GM18868 (cell line): Measurements from ENCODE around the gene TUSC2.
"Not testable (repeated sequence)": the region's sequence is repeated elsewhere in the genome, so short reads cannot be mapped to it uniquely, and the experiment has no call there.

Experiments used
- ATAC-seq: cut with Tn5 transposase; IDR thresholded peaks from one replicate; pipeline ENCODE4 v1.9.1; 2021; ENCODE audit warnings: mild to moderate bottlenecking, moderate library complexity; ENCODE audit not compliant: unreplicated experiment

Gene TUSC2

DNA sequence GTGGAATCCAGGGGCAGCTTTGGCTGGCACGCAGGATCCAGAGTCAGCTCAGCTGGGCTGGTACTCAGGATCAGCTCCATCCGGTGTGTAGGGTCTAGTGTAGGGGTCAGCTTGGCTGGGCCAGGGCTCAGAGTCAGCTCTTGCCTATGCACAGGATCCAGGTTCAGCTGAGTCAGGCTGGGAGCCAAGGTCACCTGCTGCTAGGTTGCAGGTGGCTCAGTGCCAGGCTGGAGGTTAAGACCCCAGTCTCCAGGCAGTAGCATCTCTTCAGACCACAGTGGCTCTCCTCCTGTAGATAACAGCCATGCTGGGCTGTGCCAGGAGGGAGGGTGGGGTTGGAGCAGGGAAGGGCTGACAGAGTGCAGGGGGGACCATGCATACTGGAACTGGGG is 30.6 kb downstream of the TUSC2 start:
- no peak for ATAC-seq

DNA sequence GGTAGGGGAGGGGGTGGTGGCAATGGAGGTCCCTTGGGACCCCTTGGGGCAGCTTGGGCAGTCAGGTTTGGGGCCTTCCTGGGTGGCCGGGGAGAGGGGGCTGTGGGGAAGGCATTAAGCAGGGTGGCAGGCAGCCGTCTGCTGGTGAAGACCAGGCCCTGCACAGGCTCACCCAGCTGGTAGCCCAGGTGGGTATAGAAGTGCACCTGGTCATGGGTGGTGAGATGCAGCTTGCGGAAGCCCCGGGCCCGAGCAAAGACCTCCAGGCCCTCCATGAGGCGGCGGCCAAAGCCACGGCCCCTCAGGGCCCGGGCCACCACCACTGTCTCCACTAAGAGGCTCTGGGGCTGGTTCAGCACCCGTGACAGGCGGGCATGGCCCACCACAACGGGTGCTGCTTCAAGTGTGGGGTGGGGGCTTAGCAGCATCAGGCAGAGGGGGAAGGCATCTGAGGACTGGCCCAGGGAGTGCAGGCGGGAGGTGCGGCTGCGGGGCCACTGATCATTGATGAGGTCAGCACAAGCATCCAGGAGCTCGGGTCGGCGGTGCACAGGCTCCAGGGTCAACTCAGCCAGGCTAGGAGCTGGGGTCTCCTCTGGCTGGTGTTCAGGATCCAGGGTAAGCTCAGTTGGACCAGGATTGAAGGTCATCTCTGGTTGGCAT is 31.2 kb downstream of the TUSC2 start:
- no peak for ATAC-seq

DNA sequence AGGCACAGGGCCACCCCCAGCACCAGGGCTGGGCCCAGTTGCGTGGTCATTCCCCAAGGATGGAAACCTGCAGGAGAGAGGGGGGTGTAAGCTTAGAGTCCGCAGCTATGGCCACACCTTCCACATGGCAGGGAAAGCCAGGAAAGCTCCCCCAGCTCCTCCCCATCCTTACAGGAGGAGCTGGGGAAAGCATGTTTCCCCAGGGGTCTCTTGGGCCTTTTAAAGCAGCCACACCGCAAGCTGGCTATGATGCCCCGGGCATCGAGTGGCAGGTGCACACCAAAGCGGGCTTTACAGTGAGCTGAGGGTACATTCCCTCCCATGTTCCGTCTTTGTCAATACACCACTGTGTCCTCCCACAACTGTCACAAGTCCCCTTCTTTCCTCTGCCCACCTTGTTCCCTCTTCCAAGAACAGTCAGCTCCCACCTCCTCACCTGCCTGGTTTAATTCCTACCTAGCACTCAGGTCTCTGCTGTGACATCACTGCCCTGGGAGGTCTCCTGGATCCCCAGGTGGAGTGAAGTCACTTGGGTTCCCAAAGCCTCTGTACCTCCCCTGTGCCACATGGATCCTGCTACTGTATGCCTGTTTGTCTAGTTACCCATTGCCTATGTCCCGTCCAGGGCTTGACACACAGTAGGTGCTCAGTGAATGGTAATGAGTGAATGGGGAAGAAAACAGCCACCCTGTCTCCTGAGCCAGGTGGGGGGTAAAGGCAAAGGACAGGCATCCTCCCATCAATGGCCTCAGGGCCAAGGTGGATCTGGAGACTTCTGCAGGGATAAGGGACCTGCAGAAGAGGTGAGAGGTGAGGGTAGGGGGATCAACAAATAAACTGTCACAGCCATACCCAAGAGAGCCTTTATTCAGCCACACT is 32.2 kb downstream of the TUSC2 start:
- no peak for ATAC-seq

DNA sequence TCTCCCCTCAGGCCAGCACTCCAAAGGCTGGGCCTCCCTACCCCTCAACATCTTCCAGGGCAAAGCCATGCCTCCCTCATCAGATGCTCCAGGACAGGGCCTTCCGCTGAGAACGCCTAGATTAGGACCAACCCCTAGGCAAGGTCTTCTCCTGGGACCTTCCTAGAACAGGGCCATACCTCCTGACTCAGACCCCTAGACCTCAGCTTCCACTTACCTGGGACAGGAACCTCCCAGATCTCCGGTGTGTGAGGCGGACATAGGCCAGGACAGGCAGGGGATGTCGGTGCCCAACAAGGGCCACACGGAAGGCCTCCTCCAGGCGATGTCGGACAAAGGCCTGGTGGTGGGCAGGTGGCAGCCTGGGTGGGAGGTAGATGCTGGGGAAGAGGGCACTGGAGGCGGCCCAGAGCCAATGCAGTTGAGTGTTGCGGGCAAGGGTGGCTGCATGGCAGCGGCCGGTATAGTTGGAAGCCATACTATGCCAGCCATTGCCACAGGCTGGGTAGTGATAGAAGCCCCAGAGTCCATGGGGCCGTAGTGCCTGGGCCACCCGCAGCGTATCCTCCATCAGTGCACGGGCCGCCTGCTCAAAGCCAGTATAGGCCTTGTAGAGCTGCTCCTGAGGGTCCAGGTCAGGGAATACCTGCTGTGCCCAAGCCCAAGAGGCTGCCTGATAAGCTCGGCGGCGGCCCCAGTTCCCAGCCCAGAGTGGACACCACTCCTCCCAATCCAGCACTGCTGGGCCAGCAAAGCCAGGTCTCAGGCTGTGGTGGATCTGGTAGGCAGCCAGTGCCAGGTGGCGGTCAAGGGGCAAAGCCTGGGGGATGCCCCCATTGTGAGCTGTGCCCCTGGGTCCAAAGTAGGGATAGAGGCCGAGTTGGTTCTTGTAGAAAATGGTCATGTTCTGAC is 33.3 kb downstream of the TUSC2 start:
- ATAC-seq, result no peak

DNA sequence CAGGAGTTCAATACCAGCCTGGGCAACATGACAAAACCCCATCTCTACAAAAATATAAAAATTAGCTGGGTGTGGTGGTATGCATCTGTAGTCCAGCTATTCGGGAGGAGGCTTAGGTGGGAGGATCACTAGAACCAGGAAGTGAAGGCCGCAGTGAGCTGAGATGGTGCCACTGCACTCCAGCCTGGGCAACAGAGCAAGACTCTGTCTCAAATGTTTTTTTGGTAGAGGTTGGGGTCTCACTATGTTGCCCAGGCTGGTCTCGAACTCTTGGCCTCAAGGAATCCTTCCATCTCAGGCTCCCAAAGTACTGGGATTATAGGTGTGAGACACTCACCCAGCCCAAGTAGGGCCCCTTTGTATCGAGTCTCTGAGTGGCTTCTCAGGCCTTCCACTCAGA is 33.9 kb downstream of the TUSC2 start:
- no peak for ATAC-seq

DNA sequence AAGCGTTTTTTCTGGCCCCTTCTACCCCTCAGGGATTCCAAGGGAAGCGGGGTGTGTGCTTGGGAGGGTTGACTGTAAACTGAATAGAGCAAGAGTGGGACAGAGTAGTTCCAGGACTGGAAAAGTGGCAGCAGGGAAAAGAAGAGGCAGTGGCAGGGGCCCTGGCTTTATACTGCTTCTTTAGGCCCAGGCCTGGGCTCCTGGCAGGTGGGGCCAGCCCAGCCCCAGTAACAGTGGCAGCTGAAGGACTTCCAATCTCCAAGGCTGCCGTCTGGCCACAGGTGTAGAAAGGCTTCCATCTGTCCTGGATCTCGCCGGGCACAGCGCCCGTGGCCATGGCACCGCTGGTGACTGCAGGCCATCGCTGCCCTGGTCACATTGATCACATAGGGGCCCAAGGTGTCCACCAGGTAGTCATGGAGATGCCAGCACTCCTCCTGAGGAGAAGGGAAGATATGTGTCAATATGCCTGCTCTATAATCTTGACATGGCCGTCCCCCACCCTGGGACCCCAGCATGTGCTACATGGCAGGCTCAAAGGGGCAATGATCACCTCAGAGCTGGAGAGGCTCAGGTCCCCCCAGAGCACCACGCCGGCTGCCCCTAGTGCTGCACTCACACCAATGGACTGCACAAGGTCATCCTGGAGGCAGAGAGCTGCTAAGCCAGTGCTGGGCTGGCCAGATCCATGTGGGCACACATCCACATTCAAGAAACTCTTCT is 34.8 kb downstream of the TUSC2 start:
- no peak for ATAC-seq

DNA sequence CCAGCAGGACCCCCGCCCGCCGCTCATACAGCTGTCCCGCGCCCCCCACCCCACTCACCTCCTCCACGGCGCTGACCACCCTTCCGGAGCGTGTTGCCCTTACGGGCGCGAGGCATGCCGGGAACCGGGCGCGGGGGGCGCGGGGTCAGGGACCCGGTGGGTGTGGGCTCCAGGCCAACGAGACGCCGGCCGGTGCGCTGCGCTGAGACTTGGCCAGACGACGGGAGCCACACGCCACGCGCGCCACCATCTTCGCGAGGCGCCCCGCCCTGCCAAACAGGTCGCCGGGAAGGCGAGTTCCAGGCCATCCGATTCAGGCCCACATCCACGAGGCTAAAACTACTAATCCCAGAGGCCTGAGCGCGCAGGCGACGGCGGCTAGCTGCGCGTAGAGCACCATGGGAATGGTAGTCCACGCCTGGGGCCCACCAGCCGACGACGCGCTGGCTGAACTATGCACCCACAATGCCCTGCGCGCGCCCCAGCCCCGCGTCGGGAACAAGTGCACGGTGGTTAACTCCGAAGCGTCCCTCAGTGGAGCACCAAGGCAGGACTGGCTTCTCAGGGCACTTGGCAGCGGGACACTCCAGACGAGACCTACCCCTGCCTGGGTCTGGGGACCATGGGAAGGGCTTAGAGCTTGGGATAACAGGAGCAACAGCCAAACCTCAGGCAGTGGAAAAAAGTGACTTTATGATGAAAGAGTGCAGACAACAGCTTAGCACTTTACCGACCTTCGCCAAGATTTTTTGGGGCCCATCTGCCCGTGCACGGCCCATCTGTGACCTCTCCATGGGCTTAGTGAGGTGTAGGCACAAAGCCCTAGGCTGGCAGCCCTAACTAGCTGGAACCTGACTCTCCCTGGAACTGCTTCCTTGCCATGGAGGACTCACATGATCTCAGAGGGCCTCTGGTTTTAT is 35.6 kb downstream of the TUSC2 start, which contains the start of gene IFRD2:
IFRD2 (minus strand) TSS at position 271 of the 920 bp plus-strand sequence; CDS start at position 116, 155 bp downstream.
- peak; percentile 94 for ATAC-seq

DNA sequence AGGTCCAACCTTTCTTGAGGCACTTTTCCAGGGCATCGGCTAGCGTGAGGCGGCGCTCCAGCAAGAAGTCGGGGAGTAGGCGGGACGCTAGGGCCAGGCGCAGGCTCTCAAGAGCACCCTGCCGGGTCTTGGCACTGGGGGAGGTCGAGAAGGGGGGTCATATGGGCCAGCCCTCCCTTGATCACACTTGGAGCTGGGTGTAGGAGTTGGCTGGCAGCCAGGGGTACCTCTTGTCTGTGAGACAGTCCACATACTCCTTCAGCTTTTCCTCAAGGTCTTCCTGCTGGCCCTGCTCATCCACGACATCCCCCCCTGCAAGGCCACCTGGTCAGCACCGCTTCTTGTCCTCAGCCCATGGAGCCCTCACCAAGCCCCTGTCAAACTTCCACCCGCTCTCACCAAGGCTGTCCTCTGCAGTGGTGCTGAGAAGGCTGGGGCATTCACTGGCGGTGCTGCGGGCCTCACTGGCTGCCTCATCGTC is 37.8 kb downstream of the TUSC2 start:
- ATAC-seq, result no peak

DNA sequence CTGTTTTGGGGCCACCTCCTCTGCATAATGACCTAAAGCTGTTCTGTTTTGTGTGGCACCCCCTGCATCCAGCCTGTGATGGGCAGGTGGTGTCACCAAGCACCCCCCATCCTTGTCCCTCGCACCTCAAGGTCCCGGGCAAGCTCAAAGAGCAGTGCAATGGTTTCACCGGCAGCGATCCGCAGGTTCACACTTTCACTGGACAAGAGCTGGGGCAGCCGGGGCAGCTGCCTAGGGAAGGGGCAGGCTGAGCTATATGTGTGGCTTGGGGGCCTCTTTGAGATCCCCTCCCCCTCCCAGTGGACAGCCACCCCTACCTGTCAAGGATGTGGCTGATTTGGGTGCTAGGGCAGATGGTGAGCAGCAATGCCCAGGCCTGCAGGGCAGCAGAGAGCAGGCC is 38.9 kb downstream of the TUSC2 start:
- no peak for ATAC-seq

DNA sequence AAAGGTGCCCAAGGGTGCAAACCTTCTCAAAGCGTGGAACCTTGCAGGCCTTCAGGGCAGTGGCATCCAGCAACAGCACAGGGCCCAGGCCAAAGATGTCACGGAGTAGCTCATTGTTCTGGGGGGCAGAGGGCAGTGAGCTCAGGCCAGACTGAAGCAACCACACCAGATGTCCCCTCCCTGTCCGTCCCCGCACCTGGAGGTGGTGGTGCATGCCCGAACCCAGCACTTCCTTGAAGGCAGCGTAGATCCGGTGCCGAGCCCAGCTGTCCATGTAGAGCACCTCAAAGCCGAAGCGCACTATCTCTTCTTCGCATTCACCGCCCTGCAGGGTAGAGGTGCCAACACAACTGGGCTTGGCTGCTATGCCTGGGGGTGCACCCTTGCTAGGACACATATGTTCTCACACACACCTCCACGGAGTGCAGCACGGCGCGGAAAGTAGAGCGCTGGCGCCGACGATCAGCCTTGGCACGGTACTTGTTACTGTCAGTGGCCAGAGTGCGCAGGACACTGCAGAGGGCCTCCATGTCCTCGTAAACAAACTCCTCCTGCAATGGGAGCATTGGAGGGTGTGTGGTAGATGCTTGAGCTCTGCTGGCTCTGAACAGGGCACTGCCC is 39.5 kb downstream of the TUSC2 start:
- no peak for ATAC-seq

DNA sequence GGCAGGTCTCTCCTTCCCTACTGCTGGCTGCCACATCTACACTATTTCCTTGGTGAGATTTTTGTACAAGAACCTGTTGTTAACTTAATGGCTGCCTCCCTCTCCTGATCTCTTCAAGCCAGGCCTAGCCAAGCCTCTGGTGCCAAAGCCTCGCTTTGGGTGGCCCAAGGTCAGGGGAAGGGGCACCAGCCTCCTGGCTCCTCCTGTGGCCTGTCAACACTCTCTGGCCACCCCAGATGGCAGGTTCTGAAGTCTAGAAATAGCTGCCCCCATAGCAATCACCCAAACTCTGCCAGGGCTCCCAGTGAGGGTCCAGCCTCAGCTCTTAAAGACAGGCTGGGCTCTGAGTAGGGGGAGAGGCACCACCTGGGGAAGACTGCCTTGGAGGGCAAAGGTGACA is 40.8 kb downstream of the TUSC2 start:
- ATAC-seq, result no peak

DNA sequence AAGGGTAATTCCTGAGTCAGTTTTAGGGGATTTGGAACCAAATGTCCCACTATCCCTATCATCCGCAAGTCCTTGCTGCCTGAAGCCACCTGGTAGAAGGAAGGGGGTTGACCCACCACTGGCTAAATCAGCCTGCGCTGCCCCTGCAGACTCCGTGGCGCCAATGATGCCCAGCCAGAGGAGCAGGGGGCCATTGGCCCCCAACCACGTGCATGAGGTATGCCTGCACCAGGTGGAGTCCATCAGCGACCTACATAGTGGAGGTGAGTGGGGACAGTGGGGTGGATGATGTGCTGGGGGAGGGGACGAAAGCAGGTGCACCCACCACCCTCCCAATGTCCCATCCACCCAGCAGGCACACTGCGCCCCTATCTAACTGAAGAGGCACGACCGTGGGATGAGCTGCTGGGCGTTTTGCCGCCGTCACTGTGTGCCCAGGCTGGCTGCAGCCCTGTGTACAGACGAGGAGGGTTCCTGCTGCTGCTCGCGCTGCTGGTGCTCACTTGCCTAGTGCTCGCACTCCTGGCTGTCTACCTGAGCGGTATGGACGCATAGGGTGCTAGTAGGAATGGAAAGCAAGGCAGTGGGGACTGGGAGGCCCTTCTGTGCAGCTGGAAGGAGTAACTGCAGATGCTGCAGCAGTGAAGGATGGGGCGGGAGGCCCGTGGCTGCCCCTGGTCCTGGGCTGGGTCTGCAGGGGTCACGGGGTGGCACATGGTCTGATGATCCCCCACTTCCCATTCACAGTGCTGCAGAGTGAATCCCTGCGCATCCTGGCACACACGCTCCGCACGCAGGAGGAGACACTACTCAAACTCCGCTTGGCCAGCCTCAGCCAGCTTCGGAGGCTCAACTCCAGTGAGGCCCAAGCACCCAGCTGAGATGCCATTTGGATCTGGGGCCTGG is 41.4 kb downstream of the TUSC2 start:
- ATAC-seq, result no peak

DNA sequence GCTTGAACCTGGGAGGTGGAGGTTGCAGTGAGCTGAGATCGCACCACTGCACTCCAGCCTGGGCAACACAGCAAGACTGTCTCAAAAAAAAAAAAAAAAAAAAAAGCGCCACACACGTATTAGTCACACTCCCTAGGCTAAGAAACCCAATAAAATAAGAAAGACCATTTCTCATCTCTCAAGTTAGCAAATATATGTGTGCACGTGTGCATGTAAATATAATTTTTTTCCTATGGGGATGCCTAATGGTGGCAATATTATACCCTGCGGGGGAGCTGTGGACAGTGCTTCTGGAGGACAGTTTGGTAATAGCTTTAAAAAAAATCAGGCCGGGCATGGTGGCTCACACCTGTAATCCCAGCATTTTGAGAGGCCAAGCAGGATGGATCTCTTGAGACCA is 43.9 kb downstream of the TUSC2 start:
- ATAC-seq, result not testable (repeated sequence)

DNA sequence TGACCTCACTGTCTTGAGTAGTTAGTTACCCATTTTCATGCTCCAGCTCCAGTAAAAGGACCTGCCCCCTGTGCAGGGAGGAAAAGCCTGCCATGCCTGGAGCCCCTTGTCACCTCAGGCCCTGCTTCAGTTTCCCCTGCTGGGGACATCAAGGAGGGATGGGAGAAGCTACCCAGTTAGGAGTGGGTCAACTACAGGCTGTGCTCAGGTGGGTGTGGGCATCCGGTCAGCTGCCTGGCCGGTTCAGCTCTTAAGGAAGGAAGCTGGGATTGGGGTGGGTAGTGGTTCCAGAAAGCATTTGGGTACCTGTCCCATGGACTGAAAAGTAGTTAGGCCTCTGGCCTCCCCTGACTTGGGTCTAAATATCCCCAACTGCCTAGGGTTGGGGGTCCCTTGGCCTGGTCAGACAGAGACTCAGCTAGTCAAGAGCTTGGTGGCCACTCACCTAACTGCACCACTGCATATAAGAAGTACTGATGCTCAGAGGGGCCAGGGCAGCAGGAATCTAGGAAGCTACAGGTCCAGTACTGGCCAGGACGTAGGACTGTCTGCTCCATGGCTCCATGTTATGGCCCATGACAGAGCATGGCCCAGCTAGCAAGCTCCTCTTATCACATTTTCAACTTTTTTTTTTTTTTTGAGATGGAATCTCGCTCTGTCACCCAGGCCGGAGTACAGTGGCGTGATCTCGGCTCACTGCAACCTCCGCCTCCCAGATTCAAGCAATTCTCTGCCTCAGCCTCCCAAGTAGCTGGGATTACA is 48.6 kb downstream of the TUSC2 start:
- ATAC-seq, result no peak

DNA sequence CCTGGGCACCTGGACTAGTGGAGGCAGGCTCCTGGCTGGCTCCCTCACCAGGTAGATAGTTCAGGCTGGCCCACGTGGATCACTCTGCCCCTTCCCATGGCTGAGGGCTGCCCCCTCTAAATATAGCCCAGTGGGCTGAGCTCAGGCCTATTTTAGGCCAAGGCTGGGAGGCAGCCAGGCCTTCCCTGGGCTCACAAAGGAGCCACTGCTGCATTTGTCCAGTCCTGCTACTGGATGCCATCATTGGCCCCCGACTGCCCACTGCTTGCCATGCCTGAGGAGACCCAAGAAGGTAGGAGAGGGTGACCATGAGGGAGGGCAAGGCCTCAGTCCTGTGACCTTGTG is 49.2 kb downstream of the TUSC2 start, which contains the start of gene LSMEM2:
LSMEM2 (plus strand) TSS at position 208 of the 345 bp plus-strand sequence; CDS start at position 235, 27 bp downstream.
- ATAC-seq, result no peak

DNA sequence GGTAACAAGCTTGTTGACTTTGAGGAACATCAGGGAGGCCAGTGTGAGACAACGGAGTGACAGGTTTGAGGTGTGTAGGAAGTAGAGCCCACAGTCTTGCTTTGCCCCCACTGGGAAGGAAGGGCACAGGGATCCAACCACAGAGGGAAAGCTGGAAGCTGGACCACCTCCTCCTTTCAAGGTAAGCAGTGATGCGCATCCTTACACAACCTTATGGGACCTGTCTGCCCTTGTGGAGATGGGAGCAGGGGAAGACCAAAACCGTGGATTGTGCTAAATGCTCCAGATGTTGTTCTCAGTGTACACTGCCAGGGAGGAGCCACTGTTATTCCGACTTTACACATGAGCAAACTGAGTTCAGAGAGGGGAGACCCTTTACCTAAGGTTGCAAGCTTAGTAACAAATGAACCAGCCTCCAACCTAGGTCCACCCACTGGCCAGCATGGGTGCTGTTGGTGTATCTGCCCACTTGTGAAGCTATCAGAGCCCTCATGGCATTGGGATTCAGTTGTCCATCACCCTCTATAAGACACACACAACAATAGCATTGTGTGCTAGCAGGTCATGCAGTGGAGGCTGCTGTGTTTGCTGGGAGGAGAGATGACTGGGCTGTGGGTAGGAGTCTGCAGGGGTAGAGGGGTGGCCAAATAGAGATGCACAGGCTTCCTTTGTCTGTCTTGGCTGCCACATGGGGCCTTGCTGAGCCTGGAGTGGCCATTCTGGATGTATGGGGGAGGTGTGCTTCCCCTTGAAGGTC is 49.7 kb downstream of the TUSC2 start:
- no peak for ATAC-seq

DNA sequence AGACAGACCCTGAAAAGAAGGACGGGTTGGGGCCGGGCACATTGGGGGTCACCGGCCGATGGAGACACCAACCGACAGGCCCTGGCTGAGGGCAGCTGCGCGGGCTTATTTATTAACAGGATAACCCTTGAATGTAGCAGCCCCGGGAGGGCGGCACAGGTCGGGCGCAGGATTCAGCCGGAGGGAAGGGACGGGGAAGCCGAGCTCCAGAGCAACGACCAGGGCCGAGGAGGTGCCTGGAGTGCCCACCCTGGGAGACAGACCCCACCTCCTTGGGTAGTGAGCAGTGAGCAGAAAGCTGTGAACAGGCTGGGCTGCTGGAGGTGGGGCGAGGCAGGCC is 51.3 kb downstream of the TUSC2 start:
- no peak for ATAC-seq
